Nephron progenitor cell (in vitro differentiated cells): ENCODE results near the gene SNU13.

Experiments used
- DNase-seq: peaks from one replicate; pipeline ENCODE4 v3.0.0; 2021
- H3K27ac Mint-ChIP-seq: 2 replicates; pipeline ENCODE4 v1.8.0; 2021; ENCODE audit warnings: mild to moderate bottlenecking, moderate library complexity, mixed read lengths
- H3K27me3 Mint-ChIP-seq: 2 replicates; pipeline ENCODE4 v1.8.0; 2021; ENCODE audit warnings: mild to moderate bottlenecking, low read depth, mixed read lengths; ENCODE audit not compliant: poor library complexity
- H3K36me3 Mint-ChIP-seq: 2 replicates; pipeline ENCODE4 v1.8.0; 2021; ENCODE audit warnings: low read depth, mixed read lengths
- H3K4me1 Mint-ChIP-seq: 2 replicates; pipeline ENCODE4 v1.8.0; 2021; ENCODE audit warnings: mixed read lengths
- H3K4me3 Mint-ChIP-seq: 2 replicates; pipeline ENCODE4 v1.8.0; 2021; ENCODE audit warnings: mild to moderate bottlenecking, moderate library complexity, mixed read lengths
- H3K9me3 Mint-ChIP-seq: 2 replicates; pipeline ENCODE4 v1.8.0; 2021; ENCODE audit warnings: mild to moderate bottlenecking, moderate library complexity, mixed read lengths
- TF ChIP-seq, protein P1 (sequence below): fragments of 200-600 bp; sonication (generic); IDR thresholded peaks from 2 replicates; pipeline ENCODE4 v1.5.0; 2021; ENCODE audit warnings: antibody characterized with exemption

Gene SNU13

GRCh38 chr22:41625577-41625976 is 63.1 kb downstream of the SNU13 start:
- TF ChIP-seq, protein P1, sequence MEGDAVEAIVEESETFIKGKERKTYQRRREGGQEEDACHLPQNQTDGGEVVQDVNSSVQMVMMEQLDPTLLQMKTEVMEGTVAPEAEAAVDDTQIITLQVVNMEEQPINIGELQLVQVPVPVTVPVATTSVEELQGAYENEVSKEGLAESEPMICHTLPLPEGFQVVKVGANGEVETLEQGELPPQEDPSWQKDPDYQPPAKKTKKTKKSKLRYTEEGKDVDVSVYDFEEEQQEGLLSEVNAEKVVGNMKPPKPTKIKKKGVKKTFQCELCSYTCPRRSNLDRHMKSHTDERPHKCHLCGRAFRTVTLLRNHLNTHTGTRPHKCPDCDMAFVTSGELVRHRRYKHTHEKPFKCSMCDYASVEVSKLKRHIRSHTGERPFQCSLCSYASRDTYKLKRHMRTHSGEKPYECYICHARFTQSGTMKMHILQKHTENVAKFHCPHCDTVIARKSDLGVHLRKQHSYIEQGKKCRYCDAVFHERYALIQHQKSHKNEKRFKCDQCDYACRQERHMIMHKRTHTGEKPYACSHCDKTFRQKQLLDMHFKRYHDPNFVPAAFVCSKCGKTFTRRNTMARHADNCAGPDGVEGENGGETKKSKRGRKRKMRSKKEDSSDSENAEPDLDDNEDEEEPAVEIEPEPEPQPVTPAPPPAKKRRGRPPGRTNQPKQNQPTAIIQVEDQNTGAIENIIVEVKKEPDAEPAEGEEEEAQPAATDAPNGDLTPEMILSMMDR: no peak
- no peak overlapping the region for H3K4me3 Mint-ChIP-seq
- H3K36me3 Mint-ChIP-seq: peaks cover 73% of the 10 kb centered on the region
- no peak overlapping the region for H3K27ac Mint-ChIP-seq
- H3K9me3 Mint-ChIP-seq: peaks cover 30% of the 10 kb centered on the region
- H3K4me1 Mint-ChIP-seq: peaks cover 13% of the 10 kb centered on the region
- H3K27me3 Mint-ChIP-seq: no peaks in the 10 kb centered on the region
- no peak for DNase-seq
